Measurements from ENCODE around the gene GNG7. TPM values are rescaled to one million over a fixed set of nuclear protein-coding genes. Genes with fewer than 3 reads are reported as not detected.
A peak's percentile ranks its signal among the peaks of the same experiment; 100 is the strongest.

The GNG7 gene
- total RNA-seq, 4 donors from 2014 or later, result 0.57 to 3.8 (median 1.6) TPM

- DNase-seq, result no peak
Measured at GRCh38 chr19:2633693-2634075, 68.8 kb downstream of the GNG7 start.

GRCh38 chr19:2631213-2631821 lies 71.2 kb downstream of the GNG7 start:
- 84 to 93% methylated on average over 2 to 4 of the region's 4 CpGs for WGBS, 2 donors
- peaks cover 0 to 14% (median 8%) of the 10 kb centered on the region in 3 donors for H3K9me3 ChIP-seq
- H3K36me3 ChIP-seq, result no peaks in the 10 kb centered on the region
- H3K4me1 ChIP-seq, result peaks cover 13 to 47% (median 21%) of the 10 kb centered on the region in 3 donors
- no peak overlapping the region for H3K4me3 ChIP-seq
- TF ChIP-seq POLR2A (IDR thresholded peaks at IDR 0.05) (no peak), CTCF (IDR thresholded peaks at IDR 0.05) (no peak)
- no peaks in the 10 kb centered on the region for H3K27me3 ChIP-seq
- DNase-seq, result no peak
- peak overlapping the region in 3 of 4 donors; percentile 12 to 58 (median 27) for H3K27ac ChIP-seq
- intact Hi-C loops (cut with DNase I), result no loop called here

More at GRCh38 chr19:2633693-2634075, 68.8 kb downstream of the GNG7 start:
- Histone ChIP-seq H3K4me1 (peaks cover 6 to 42% (median 21%) of the 10 kb centered on the region in 3 donors), H3K4me3 (peak overlapping the region in 1 of 4 donors; percentile 50), H3K36me3 (no peaks in the 10 kb centered on the region), H3K27me3 (peaks cover 0 to 7% (median 0%) of the 10 kb centered on the region in 4 donors), H3K27ac (peak overlapping the region; percentile 41 to 89 (median 79)), H3K9me3 (peaks cover 0 to 14% (median 8%) of the 10 kb centered on the region in 3 donors)
- no peak for TF ChIP-seq POLR2A (IDR thresholded peaks at IDR 0.05)
- TF ChIP-seq CTCF (IDR thresholded peaks at IDR 0.05), result no peak
- intact Hi-C loops (cut with DNase I), result no loop called here
- WGBS, 2 donors, result 66 to 77% methylated on average over 4 to 6 of the region's 12 CpGs

GRCh38 chr19:2630352-2631001 lies 72.0 kb downstream of the GNG7 start:
- Histone ChIP-seq H3K9me3 (peaks cover 0 to 14% (median 8%) of the 10 kb centered on the region in 3 donors), H3K4me3 (no peak overlapping the region), H3K4me1 (peaks cover 13 to 44% (median 20%) of the 10 kb centered on the region in 3 donors), H3K27ac (peak overlapping the region in 3 of 4 donors; percentile 48 to 81 (median 57)), H3K36me3 (no peaks in the 10 kb centered on the region), H3K27me3 (no peaks in the 10 kb centered on the region)
- no peak for TF ChIP-seq POLR2A (IDR thresholded peaks at IDR 0.05)
- TF ChIP-seq CTCF (IDR thresholded peaks at IDR 0.05), result no peak
- WGBS, 2 donors, result 96 to 97% methylated on average over 5 to 6 of the region's 6 CpGs
- intact Hi-C loops (cut with DNase I), result no loop called here
- DNase-seq, result no peak

GRCh38 chr19:2629491-2630351 lies 72.8 kb downstream of the GNG7 start:
- Histone ChIP-seq H3K4me1 (peaks cover 13 to 44% (median 22%) of the 10 kb centered on the region in 3 donors), H3K27ac (peak overlapping the region in 3 of 4 donors; percentile 57 to 82 (median 81)), H3K4me3 (no peak overlapping the region), H3K27me3 (no peaks in the 10 kb centered on the region), H3K9me3 (peaks cover 0 to 14% (median 8%) of the 10 kb centered on the region in 3 donors), H3K36me3 (no peaks in the 10 kb centered on the region)
- 73 to 80% methylated on average over 14 to 15 of the region's 16 CpGs for WGBS, 2 donors
- no peak for DNase-seq
- intact Hi-C loops (cut with DNase I), result loop anchor here (10.0 kb wide), 1 partner anchor 345 kb away; the partner anchor contains the start of gene PEAK3
- no peak for TF ChIP-seq CTCF (IDR thresholded peaks at IDR 0.05)
- no peak for TF ChIP-seq POLR2A (IDR thresholded peaks at IDR 0.05)
